WTC11 (cell line): ENCODE data around the gene VARS2. TPM values are rescaled to one million over a fixed set of nuclear protein-coding genes. Genes with fewer than 3 reads are reported as not detected.

Source experiments
- ATAC-seq: fragments of 200-7000 bp; cut with Tn5 transposase; 2 replicates; pipeline ENCODE4 v1.10.0; 2021; ENCODE audit warnings: mild to moderate bottlenecking, moderate library complexity
- CTCF ChIA-PET: fragments of 300-600 bp; sonication (Branson Sonifier 250); formaldehyde crosslinking; loops from one replicate; lab custom pipeline; 2021; ENCODE audit warnings: antibody characterized with exemption; lab: Charles Lee
- POLR2A ChIA-PET: fragments of 350-600 bp; sonication (Branson Sonifier 250); formaldehyde crosslinking; loops from one replicate; lab custom pipeline; 2021; ENCODE audit warnings: antibody characterized with exemption; lab: Charles Lee
- DNase-seq: peaks from one replicate; pipeline ENCODE4 v3.0.0; 2021; ENCODE audit warnings: low spot score
- H3K27ac Mint-ChIP-seq: 2 replicates; pipeline ENCODE4 v1.8.0; 2021; ENCODE audit warnings: mixed read lengths
- H3K27me3 Mint-ChIP-seq: 2 replicates; pipeline ENCODE4 v1.8.0; 2021; ENCODE audit warnings: low read depth, mild to moderate bottlenecking, moderate library complexity, mixed read lengths
- H3K36me3 Mint-ChIP-seq: 2 replicates; pipeline ENCODE4 v1.8.0; 2021; ENCODE audit warnings: mixed read lengths
- H3K4me1 Mint-ChIP-seq: 2 replicates; pipeline ENCODE4 v1.8.0; 2022; ENCODE audit warnings: mixed read lengths
- H3K4me3 Mint-ChIP-seq: 2 replicates; pipeline ENCODE4 v1.8.0; 2021; ENCODE audit warnings: mild to moderate bottlenecking, moderate library complexity, mixed read lengths
- H3K9me3 Mint-ChIP-seq: 2 replicates; pipeline ENCODE4 v1.8.0; 2021; ENCODE audit warnings: mixed read lengths
- ARID4B ChIP-seq: sonication (generic); formaldehyde crosslinking; IDR thresholded peaks from 2 replicates; pipeline ENCODE4 v1.8.0; 2023; ENCODE audit warnings: missing genetic modification reagents, mild to moderate bottlenecking, borderline replicate concordance
- ERG ChIP-seq: fragments of 250-450 bp; sonication (Bioruptor Pico); IDR thresholded peaks from 2 replicates; pipeline ENCODE4 v1.8.0; 2021; ENCODE audit warnings: mild to moderate bottlenecking
- ETV6 ChIP-seq: sonication (generic); formaldehyde crosslinking; IDR thresholded peaks from 2 replicates; pipeline ENCODE4 v1.8.1; 2022; ENCODE audit warnings: mild to moderate bottlenecking, missing genetic modification reagents
- FOXP1 ChIP-seq: sonication (generic); formaldehyde crosslinking; IDR thresholded peaks from 2 replicates; pipeline ENCODE4 v1.8.0; 2022; ENCODE audit warnings: missing genetic modification reagents, mild to moderate bottlenecking, moderate library complexity, borderline replicate concordance
- HMGXB4 ChIP-seq: sonication (generic); formaldehyde crosslinking; IDR thresholded peaks from 2 replicates; pipeline ENCODE4 v1.8.1; 2023; ENCODE audit warnings: mild to moderate bottlenecking, moderate library complexity, missing genetic modification reagents
- MXD4 ChIP-seq: fragments of 250-450 bp; sonication (Bioruptor Pico); IDR thresholded peaks from 2 replicates; pipeline ENCODE4 v1.8.0; 2021; ENCODE audit warnings: mild to moderate bottlenecking, moderate library complexity, borderline replicate concordance
- MYBL2 ChIP-seq: sonication (generic); formaldehyde crosslinking; IDR thresholded peaks from 2 replicates; pipeline ENCODE4 v1.8.1; 2023; ENCODE audit warnings: mild to moderate bottlenecking, moderate library complexity, missing genetic modification reagents
- NFE2L1 ChIP-seq: sonication (generic); formaldehyde crosslinking; IDR thresholded peaks from 2 replicates; pipeline ENCODE4 v1.8.1; 2023; ENCODE audit warnings: missing genetic modification reagents
- PRDM15 ChIP-seq: sonication (generic); formaldehyde crosslinking; IDR thresholded peaks from 2 replicates; pipeline ENCODE4 v1.8.0; 2022; ENCODE audit warnings: missing genetic modification reagents
- TEAD1 ChIP-seq: sonication (generic); formaldehyde crosslinking; IDR thresholded peaks from 2 replicates; pipeline ENCODE4 v1.8.0; 2022; ENCODE audit warnings: mild to moderate bottlenecking, missing genetic modification reagents
- ZNF138 ChIP-seq: sonication (generic); formaldehyde crosslinking; conservative IDR thresholded peaks from 2 replicates; pipeline ENCODE4 v1.8.1; 2022; ENCODE audit warnings: mild to moderate bottlenecking, moderate library complexity, missing genetic modification reagents
- ZNF219 ChIP-seq: sonication (generic); formaldehyde crosslinking; IDR thresholded peaks from 2 replicates; pipeline ENCODE4 v1.8.0; 2023; ENCODE audit warnings: missing genetic modification reagents, mild to moderate bottlenecking, borderline replicate concordance
- ZNF423 ChIP-seq: fragments of 250-450 bp; sonication (Bioruptor Pico); IDR thresholded peaks from 2 replicates; pipeline ENCODE4 v2.1.2; 2022; ENCODE audit warnings: mild to moderate bottlenecking, moderate library complexity
- total RNA-seq: library from RNA; stranded (reverse); gene quantifications from 3 replicates; pipeline ENCODE4 v1.2.3, GENCODE V29; 2021

Gene VARS2
- total RNA-seq, 1 experiment from 2014 or later: 65.6 TPM

- no peak for TF ChIP-seq ZNF138 (CRISPR knock-in tag)
- TF ChIP-seq ERG (CRISPR knock-in tag): 0 out of 2 replicates have a peak, but pooled peaks have one; percentile 54
- TF ChIP-seq ZNF219 (CRISPR knock-in tag): no peak
- peak; percentile 45; the same call in 1 of the 2 replicates for TF ChIP-seq ETV6
- no peak for TF ChIP-seq MYBL2 (CRISPR knock-in tag)
- TF ChIP-seq ZNF423 (CRISPR knock-in tag): 0 out of 2 replicates have a peak, but pooled peaks have one; percentile 37
- TF ChIP-seq, all 79 proteins: peak for 3
- CTCF ChIA-PET: interaction anchor here (0.6 to 13.3 kb wide), 19 partner anchors 9 to 399 kb away, joined by 3 to 164 read pairs (median 4); partner anchors contain the start of gene VARS2
- Mint-ChIP-seq H3K9me3 (no peaks in the 10 kb centered on the region), H3K4me1 (peaks cover 72% of the 10 kb centered on the region), H3K4me3 (peak overlapping the region; percentile 93), H3K36me3 (no peaks in the 10 kb centered on the region), H3K27ac (peak overlapping the region; percentile 88), H3K27me3 (no peaks in the 10 kb centered on the region)
- POLR2A ChIA-PET: interaction anchor here (0.5 to 3.3 kb wide), 12 partner anchors 24 to 192 kb away, joined by 3 to 25 read pairs (median 5); partner anchors contain the start of gene VARS2
- ATAC-seq (peak; percentile 17), DNase-seq (peak; percentile 77)
Measured at GRCh38 chr6:30880698-30881252, 33.3 kb upstream of the VARS2 start.

- Mint-ChIP-seq H3K36me3 (no peaks in the 10 kb centered on the region), H3K4me3 (peak overlapping the region; percentile 93), H3K9me3 (no peaks in the 10 kb centered on the region), H3K27me3 (no peaks in the 10 kb centered on the region), H3K27ac (peak overlapping the region; percentile 75), H3K4me1 (peaks cover 75% of the 10 kb centered on the region)
- no peak for ATAC-seq
- ChIA-PET POLR2A (interaction anchor here (0.6 to 3.3 kb wide), 12 partner anchors 24 to 165 kb away, joined by 3 to 25 read pairs (median 4); partner anchors contain the start of genes MDC1 and VARS2), CTCF (interaction anchor here (0.8 to 13.3 kb wide), 25 partner anchors 8 to 209 kb away, joined by 3 to 164 read pairs (median 6); partner anchors contain the start of genes DHX16, GTF2H4, MDC1 and VARS2)
- TF ChIP-seq NFE2L1 (CRISPR knock-in tag) (peak; percentile 53; the same call in 1 of the 2 replicates), TEAD1 (no peak), HMGXB4 (CRISPR knock-in tag) (0 out of 2 replicates have a peak, but pooled peaks have one; percentile 20)
- peak; percentile 8 for DNase-seq
Measured at GRCh38 chr6:30881392-30882203, 32.4 kb upstream of the VARS2 start.

- peak overlapping the region; percentile 75 for H3K27ac Mint-ChIP-seq
- POLR2A ChIA-PET: interaction anchor here (0.5 to 3.3 kb wide), 10 partner anchors 26 to 316 kb away, joined by 3 to 25 read pairs (median 4); partner anchors contain the start of genes GTF2H4, MDC1 and VARS2
- peak overlapping the region; percentile 93 for H3K4me3 Mint-ChIP-seq
- peak; percentile 0; the same call in 1 of the 2 replicates for ATAC-seq
- H3K9me3 Mint-ChIP-seq: no peaks in the 10 kb centered on the region
- DNase-seq: peak; percentile 61
- no peaks in the 10 kb centered on the region for H3K36me3 Mint-ChIP-seq
- no peaks in the 10 kb centered on the region for H3K27me3 Mint-ChIP-seq
- CTCF ChIA-PET: interaction anchor here (0.8 to 13.3 kb wide), 21 partner anchors 11 to 233 kb away, joined by 3 to 164 read pairs (median 7); partner anchors contain the start of genes DHX16, GTF2H4, MDC1 and PSORS1C1
- peaks cover 76% of the 10 kb centered on the region for H3K4me1 Mint-ChIP-seq
- 0 out of 2 replicates have a peak, but pooled peaks have one; percentile 27 for TF ChIP-seq PRDM15 (CRISPR knock-in tag)
- 0 out of 2 replicates have a peak, but pooled peaks have one; percentile 20 for TF ChIP-seq HMGXB4 (CRISPR knock-in tag)
- no peak for TF ChIP-seq ARID4B (CRISPR knock-in tag)
- TF ChIP-seq MXD4 (CRISPR knock-in tag): no peak
- TF ChIP-seq TEAD1: 0 out of 2 replicates have a peak, but pooled peaks have one; percentile 37
- peak; percentile 59; the same call in 1 of the 2 replicates for TF ChIP-seq FOXP1 (CRISPR knock-in tag)
Measured at GRCh38 chr6:30882204-30882758, 31.8 kb upstream of the VARS2 start.
